Activated CD4-positive, alpha-beta T cell treated with anti-CD3 and anti-CD28 coated beads for 24 hours (primary cell): ENCODE measurements around the gene C19orf81.

ENCODE experiments used
- DNase-seq, 2 donors: peaks; one replicate each; pipeline ENCODE4 v3.0.0-alpha.2; 2020; ENCODE audit warnings: low read depth in 2 of 2

The C19orf81 gene

GRCh38 chr19:50629194-50629593, 20.1 kb upstream of the C19orf81 start:
- no peak for DNase-seq

GRCh38 chr19:50629801-50630200, 19.4 kb upstream of the C19orf81 start:
- no peak for DNase-seq

GRCh38 chr19:50632151-50632835, 17.0 kb upstream of the C19orf81 start:
- no peak for DNase-seq

GRCh38 chr19:50633359-50633758, 15.9 kb upstream of the C19orf81 start:
- DNase-seq, result no peak

GRCh38 chr19:50633973-50634372, 15.3 kb upstream of the C19orf81 start:
- no peak for DNase-seq

- DNase-seq, result no peak
Measured at GRCh38 chr19:50636317-50637085, 12.7 kb upstream of the C19orf81 start.

GRCh38 chr19:50638600-50638999, 10.6 kb upstream of the C19orf81 start:
- DNase-seq, result no peak

GRCh38 chr19:50639121-50640112, 9.8 kb upstream of the C19orf81 start, which contains the start of gene SYT3:
Gene SYT3 (minus strand): TSS chr19:50639881. CDS start chr19:50637411, 2,470 bp downstream.
- DNase-seq, result peak in 1 of 2 donors; percentile 13

GRCh38 chr19:50640368-50640767, 8.9 kb upstream of the C19orf81 start:
- DNase-seq, result no peak

GRCh38 chr19:50644315-50644915, 4.8 kb upstream of the C19orf81 start:
- no peak for DNase-seq

- DNase-seq, result no peak
Measured at GRCh38 chr19:50645107-50645506, 4.1 kb upstream of the C19orf81 start.

GRCh38 chr19:50646074-50646807, 3.0 kb upstream of the C19orf81 start:
- DNase-seq, result no peak

- DNase-seq, result no peak
Measured at GRCh38 chr19:50647879-50648615, 1.2 kb upstream of the C19orf81 start.

GRCh38 chr19:50648659-50649058, 586 bp upstream of the C19orf81 start:
- DNase-seq, result no peak

GRCh38 chr19:50651174-50651573, 1.9 kb downstream of the C19orf81 start:
- DNase-seq, result no peak

- DNase-seq, result no peak
Measured at GRCh38 chr19:50652722-50653121, 3.5 kb downstream of the C19orf81 start.

- DNase-seq, result no peak
Measured at GRCh38 chr19:50654882-50655281, 5.6 kb downstream of the C19orf81 start.

GRCh38 chr19:50657222-50657669, 8.0 kb downstream of the C19orf81 start:
- DNase-seq, result no peak

GRCh38 chr19:50657712-50658440, 8.6 kb downstream of the C19orf81 start:
- DNase-seq, result peak; percentile 71 to 80
